ENCODE measurements around the gene MN1. TPM values are rescaled to one million over a fixed set of nuclear protein-coding genes. Genes with fewer than 3 reads are reported as not detected.
A peak's percentile ranks its signal among the peaks of the same experiment; 100 is the strongest.

Gene MN1
- total and polyA plus RNA-seq, 2 of the 4 experiments (the other 2 are of a cell fraction) = 0.36 to 1.3 TPM

GRCh38 chr22:27809700-27810608 is 8.4 kb upstream of the MN1 start (continued):
- TF ChIP-seq FOS (IDR thresholded peaks at IDR 0.05; ENCODE audit: low read depth, low read length) (no peak), NFE2L2 (IDR thresholded peaks at IDR 0.05; ENCODE audit: low read depth, low read length) (no peak)

- Histone ChIP-seq H3K4me1 (ENCODE audit: control insufficient read depth, insufficient read depth, low read length) (peaks cover 17% of the 10 kb centered on the region), H3K4me2 (ENCODE audit: low read depth, low read length) (no peak overlapping the region), H4K5ac (ENCODE audit: low read depth, low read length) (no peak overlapping the region), H2AFZ (replicated peaks; ENCODE audit: low read length, poor library complexity) (peak overlapping the region; percentile 5), H3K9me1 (ENCODE audit: insufficient read depth, low read length) (0 out of 2 replicates have a peak, but pooled peaks cover 3% of the 10 kb centered on the region), H3K27me3 (ENCODE audit: control insufficient read depth, insufficient read depth, low read length) (no peaks in the 10 kb centered on the region), H3K9ac (ENCODE audit: low read depth, low read length) (no peak overlapping the region), H2BK20ac (ENCODE audit: low read depth, low read length) (no peak overlapping the region), H3K4me3 (ENCODE audit: insufficient read depth, low read depth, low read length) (no peak overlapping the region), H3K4ac (ENCODE audit: low read depth, low read length) (no peak overlapping the region; the same call in 1 of the 2 replicates), H2BK5ac (ENCODE audit: low read depth, low read length, poor library complexity, severe bottlenecking) (no peak overlapping the region), H4K91ac (ENCODE audit: insufficient read depth, low read depth, low read length) (no peak overlapping the region), H3K9me3 (ENCODE audit: control insufficient read depth, insufficient read depth, low read length) (no peaks in the 10 kb centered on the region), H3K79me1 (ENCODE audit: low read depth in 1 of 2, low read length in 2 of 2) (no peaks in the 10 kb centered on the region), H3K18ac (ENCODE audit: low read depth, low read length) (no peak overlapping the region), H2AK9ac (replicated peaks; ENCODE audit: low read depth, low read length, poor library complexity) (no peak overlapping the region), H2BK15ac (ENCODE audit: low read depth, low read length) (no peak overlapping the region), H3K14ac (replicated peaks; ENCODE audit: low read depth, low read length) (no peak overlapping the region), H3K27ac (ENCODE audit: insufficient read depth, low read length) (no peak overlapping the region), H3K36me3 (ENCODE audit: control insufficient read depth, insufficient read depth, low read length) (no peaks in the 10 kb centered on the region), H3K56ac (ENCODE audit: extremely low read depth, insufficient read depth, low read length) (no peak overlapping the region), H3K23ac (ENCODE audit: low read depth, low read length) (peak overlapping the region; percentile 51; the same call in 1 of the 2 replicates), H2BK120ac (ENCODE audit: low read depth, low read length) (no peak overlapping the region), H4K20me1 (ENCODE audit: insufficient read depth, low read length) (no peaks in the 10 kb centered on the region), H2AK5ac (ENCODE audit: low read depth, low read length) (peak overlapping the region; percentile 1; the same call in 1 of the 2 replicates), H4K8ac (ENCODE audit: low read depth in 2 of 2, low read length in 2 of 2) (no peak overlapping the region)
- in situ Hi-C loops (cut with MboI; ENCODE audit: low sequenced_read_pairs) (loop anchor here (10.0 kb wide), 1 partner anchor 404 kb away; no protein-coding TSS in a partner anchor), dilution Hi-C loops (cut with HindIII; ENCODE audit: low sequenced_read_pairs, unreplicated experiment) (no loop called here), intact Hi-C loops (cut with micrococcal nuclease) (loop anchor here (10.0 kb wide), 2 partner anchors 196 to 274 kb away; no protein-coding TSS in a partner anchor)
- no TSS peak for BruUV-seq (replicated peaks)
- TF ChIP-seq NFE2L2 (IDR thresholded peaks at IDR 0.05; ENCODE audit: low read depth, low read length) (no peak), BHLHE40 (IDR thresholded peaks at IDR 0.05; ENCODE audit: low read depth, low read length) (no peak), RAD21 (IDR thresholded peaks at IDR 0.05; ENCODE audit: low read length) (no peak), CEBPB (IDR thresholded peaks at IDR 0.05; ENCODE audit: low read depth, low read length) (no peak), FOS (IDR thresholded peaks at IDR 0.05; ENCODE audit: low read depth, low read length) (no peak), CTCF (conservative IDR thresholded peaks at IDR 0.05; ENCODE audit: low read depth, low read length) (no peak), SMC3 (IDR thresholded peaks at IDR 0.05; ENCODE audit: low read depth, low read length) (no peak), MAFK (IDR thresholded peaks at IDR 0.05; ENCODE audit: low read depth, low read length) (no peak), MAZ (IDR thresholded peaks at IDR 0.05; ENCODE audit: borderline replicate concordance, low read depth, low read length) (no peak), POLR2A (IDR thresholded peaks at IDR 0.05; ENCODE audit: low read depth, low read length) (no peak)
- DNase-seq (no peak), ATAC-seq (ENCODE audit: low read depth) (no peak)
- ChIA-PET POLR2A (ENCODE audit: unreplicated experiment) (no interaction called here), CTCF (interaction anchor here (0.5 kb wide), 1 partner anchor 1035 kb away, joined by 3 read pairs; no protein-coding TSS in a partner anchor)
- WGBS, 2 experiments (ENCODE audit: extremely low coverage in 2 of 2, insufficient read length in 1 of 2) = no CpG with 5 or more reads among the region's 5 CpGs
These were observed 7.7 kb upstream of the MN1 start for GRCh38 chr22:27809226-27809603.
